GM19351 (cell line): ENCODE measurements around the gene S100A11.

ENCODE experiments used
- ATAC-seq: cut with Tn5 transposase; IDR thresholded peaks from one replicate; pipeline ENCODE4 v1.9.1; 2021; ENCODE audit warnings: mild to moderate bottlenecking, moderate library complexity; ENCODE audit not compliant: unreplicated experiment

Gene S100A11

DNA sequence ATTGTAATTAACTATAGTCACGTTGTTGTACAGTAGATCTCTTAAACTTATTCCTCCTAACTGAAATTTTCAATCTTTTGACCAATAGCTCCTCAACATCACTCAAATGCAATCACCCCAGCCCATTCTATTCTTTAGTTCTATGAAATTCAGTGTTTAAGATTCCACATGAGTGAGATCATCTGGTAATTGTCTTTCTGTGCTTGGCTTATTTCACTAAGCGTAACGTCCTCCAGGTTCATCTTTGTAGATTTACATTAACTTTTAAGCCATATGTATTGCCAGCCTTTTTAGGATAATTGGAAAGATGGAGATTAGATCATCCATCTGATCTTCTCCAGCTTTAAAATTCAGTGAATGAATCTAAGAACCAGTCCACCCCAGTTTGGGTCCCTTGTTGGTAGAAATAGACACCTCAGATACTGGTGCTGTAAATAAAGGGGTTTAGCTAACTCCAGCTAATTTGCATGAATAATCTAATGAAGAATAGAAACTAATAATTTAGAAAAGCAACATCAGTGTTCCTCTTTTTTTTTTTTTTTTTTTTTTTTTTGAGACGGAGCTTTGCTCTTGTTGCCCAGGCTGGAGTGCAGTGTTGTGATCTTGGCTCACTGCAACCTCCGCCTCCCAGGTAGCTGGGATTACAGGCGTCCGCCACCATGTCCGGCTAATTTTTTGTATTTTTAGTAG lies 50.2 kb downstream of the S100A11 start:
- ATAC-seq, result no peak

DNA sequence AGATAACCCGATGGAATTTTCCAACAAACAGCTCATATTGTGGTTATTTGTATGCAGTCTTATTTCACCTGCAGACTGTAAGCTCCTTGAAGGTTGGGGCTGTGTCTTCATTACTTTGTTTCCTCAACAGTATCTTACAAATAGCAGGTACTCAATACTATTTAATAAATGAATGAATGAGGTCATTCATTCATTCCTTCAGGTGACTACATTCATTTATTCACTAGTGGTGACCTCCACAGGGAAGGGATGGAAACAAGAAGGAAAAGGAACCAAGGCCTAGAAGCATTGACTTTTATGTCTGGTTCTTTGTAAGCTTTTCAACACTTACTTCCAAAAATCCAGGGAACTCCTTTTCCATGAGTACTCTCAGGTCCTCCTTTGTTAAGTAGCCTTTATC lies 51.0 kb downstream of the S100A11 start:
- no peak for ATAC-seq

DNA sequence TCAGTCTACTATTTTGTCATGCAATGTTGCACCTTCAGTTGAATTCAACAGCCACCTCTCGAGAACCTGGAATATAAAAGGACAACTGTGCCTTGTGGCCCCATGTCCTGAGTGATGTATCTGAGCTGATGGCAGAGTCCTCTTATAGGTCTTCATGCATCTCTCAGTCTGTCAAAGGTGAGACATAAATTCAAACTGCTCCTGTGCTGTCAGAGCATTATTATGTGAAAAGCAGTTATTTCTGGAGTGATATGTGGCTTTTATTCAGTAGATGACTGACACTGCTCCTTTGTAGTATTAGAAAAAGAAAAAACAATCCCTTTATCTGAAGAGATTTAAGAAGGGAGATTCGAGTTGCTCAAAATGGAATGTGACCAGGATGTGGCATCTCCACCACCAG lies 51.5 kb downstream of the S100A11 start:
- ATAC-seq, result no peak

DNA sequence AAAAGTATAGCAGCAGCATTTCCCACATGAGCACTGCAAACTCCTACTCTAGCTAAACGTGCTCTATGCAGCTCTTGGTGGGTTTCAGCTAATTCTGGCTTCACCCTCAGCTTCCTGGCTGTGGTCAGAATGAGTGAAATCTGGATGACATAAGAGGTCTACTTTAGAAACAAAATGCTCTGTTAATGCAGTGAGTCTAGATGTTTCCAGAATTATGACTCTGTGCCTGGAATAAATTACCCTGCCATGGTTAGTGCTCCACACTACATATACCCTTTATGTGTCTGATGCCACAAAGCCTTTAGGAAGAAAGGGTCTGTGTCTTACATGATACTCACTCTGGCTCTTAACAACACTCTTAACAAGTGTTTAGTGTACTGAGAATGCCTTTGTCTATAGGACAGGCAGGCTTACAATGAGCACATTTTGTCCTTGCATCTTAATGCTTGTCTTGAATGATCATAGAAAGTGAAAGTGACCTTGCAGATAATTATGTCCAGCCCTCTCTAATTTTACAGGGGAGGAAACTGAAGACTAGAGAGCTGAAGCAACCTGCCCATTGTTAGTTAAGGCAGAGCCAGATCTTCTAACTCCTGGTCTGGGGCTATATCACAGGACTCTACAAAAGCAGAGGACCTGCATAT lies 52.4 kb downstream of the S100A11 start:
- peak; percentile 93 for ATAC-seq
